Testis (tissue), 3 donors: ENCODE results near the gene MAN2A1. TPM values are rescaled to one million over a fixed set of nuclear protein-coding genes. Genes with fewer than 3 reads are reported as not detected.

Experiments
- DNase-seq: peaks from one replicate; pipeline ENCODE4 v3.0.0-alpha.2; 2019
- H3K27ac ChIP-seq, 2 donors: fragments of 200-600 bp; sonication (generic); one replicate each; pipeline ENCODE4 v1.5.1; 2019
- H3K27me3 ChIP-seq: fragments of 200-600 bp; sonication (generic); one replicate; pipeline ENCODE4 v1.5.1; 2019
- H3K36me3 ChIP-seq: fragments of 200-600 bp; sonication (generic); one replicate; pipeline ENCODE4 v1.5.1; 2017; ENCODE audit warnings: low read depth; ENCODE audit errors: missing control alignments
- H3K4me1 ChIP-seq: fragments of 200-600 bp; sonication (generic); one replicate; pipeline ENCODE4 v1.5.1; 2019
- H3K4me3 ChIP-seq, 2 donors: fragments of 200-600 bp; sonication (generic); one replicate each; pipeline ENCODE4 v1.5.1; 2017 to 2019
- H3K9me3 ChIP-seq: fragments of 200-600 bp; sonication (generic); one replicate; pipeline ENCODE4 v1.5.1; 2017
- POLR2A ChIP-seq: fragments of 450-650 bp; IDR thresholded peaks from one replicate; pipeline ENCODE4 v1.6.1; 2017; ENCODE audit warnings: antibody characterized with exemption, mild to moderate bottlenecking, moderate library complexity
- WGBS, 2 donors: methylation state at CpG; one replicate each; pipeline ENCODE4 v1.1.5; 2018; 5-methylcytosine and 5-hydroxymethylcytosine counted together
- intact Hi-C: fragments of 100-400 bp; cut with DNase I; formaldehyde crosslinking; loops from one replicate; pipeline ENCODE4 v1.15.1; 2023; ENCODE audit warnings: low total_unique reads
- polyA plus RNA-seq: library from polyadenylated mRNA; stranded (reverse); fragments of 350-450 nt; fragmentation: Illumina TruSeq; extraction: RNeasy Lipid Tissue Mini Kit (QIAGEN cat#74804); gene quantifications from one replicate; pipeline ENCODE4 v1.2.3, GENCODE V29; 2014; ENCODE audit warnings: low read depth, low replicate concordance; ENCODE audit not compliant: insufficient read depth
- total RNA-seq, 2 donors: library from RNA; depleted of rRNA; stranded (reverse); fragments of >200 nt; gene quantifications; one replicate each; pipeline ENCODE4 v1.2.3, GENCODE V29; 2016
- TF ChIP-seq, protein P1 (sequence below), 3 experiments: fragments of 450-650 bp in 2 of 3; fragments of 200-600 bp in 1 of 3; sonication (generic) in 1 of 3; IDR thresholded peaks; one replicate each; pipeline ENCODE4 v1.5.1; 2016 to 2019; ENCODE audit warnings: antibody characterized with exemption in 3 of 3, mild to moderate bottlenecking in 2 of 3, moderate library complexity in 1 of 3

Gene MAN2A1
- total and polyA plus RNA-seq, 3 donors from 2014 or later: 36.0 to 80.5 (median 55.6) TPM

GRCh38 chr5:109645707-109646192 lies 44.0 kb upstream of the MAN2A1 start:
- Histone ChIP-seq H3K27ac (peak overlapping the region in 1 of 2 donors; percentile 84), H3K27me3 (no peaks in the 10 kb centered on the region)
- TF ChIP-seq, protein P1, sequence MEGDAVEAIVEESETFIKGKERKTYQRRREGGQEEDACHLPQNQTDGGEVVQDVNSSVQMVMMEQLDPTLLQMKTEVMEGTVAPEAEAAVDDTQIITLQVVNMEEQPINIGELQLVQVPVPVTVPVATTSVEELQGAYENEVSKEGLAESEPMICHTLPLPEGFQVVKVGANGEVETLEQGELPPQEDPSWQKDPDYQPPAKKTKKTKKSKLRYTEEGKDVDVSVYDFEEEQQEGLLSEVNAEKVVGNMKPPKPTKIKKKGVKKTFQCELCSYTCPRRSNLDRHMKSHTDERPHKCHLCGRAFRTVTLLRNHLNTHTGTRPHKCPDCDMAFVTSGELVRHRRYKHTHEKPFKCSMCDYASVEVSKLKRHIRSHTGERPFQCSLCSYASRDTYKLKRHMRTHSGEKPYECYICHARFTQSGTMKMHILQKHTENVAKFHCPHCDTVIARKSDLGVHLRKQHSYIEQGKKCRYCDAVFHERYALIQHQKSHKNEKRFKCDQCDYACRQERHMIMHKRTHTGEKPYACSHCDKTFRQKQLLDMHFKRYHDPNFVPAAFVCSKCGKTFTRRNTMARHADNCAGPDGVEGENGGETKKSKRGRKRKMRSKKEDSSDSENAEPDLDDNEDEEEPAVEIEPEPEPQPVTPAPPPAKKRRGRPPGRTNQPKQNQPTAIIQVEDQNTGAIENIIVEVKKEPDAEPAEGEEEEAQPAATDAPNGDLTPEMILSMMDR (IDR thresholded peaks at IDR 0.05): no peak
- TF ChIP-seq POLR2A: no peak

GRCh38 chr5:109649318-109649717 lies 40.4 kb upstream of the MAN2A1 start:
- TF ChIP-seq POLR2A: no peak
- TF ChIP-seq, protein P1 (IDR thresholded peaks at IDR 0.05): no peak
- no peaks in the 10 kb centered on the region for H3K27me3 ChIP-seq
- H3K9me3 ChIP-seq: no peaks in the 10 kb centered on the region
- no peak overlapping the region for H3K4me3 ChIP-seq
- DNase-seq: no peak
- H3K4me1 ChIP-seq: peaks cover 6% of the 10 kb centered on the region
- intact Hi-C loops: no loop called here
- no peaks in the 10 kb centered on the region for H3K36me3 ChIP-seq
- WGBS, 2 donors: 62% methylated on average over 4 of the region's 4 CpGs
- no peak overlapping the region for H3K27ac ChIP-seq

More at GRCh38 chr5:109645707-109646192, 44.0 kb upstream of the MAN2A1 start:
- Histone ChIP-seq H3K9me3 (no peaks in the 10 kb centered on the region), H3K36me3 (no peaks in the 10 kb centered on the region), H3K4me1 (peaks cover 8% of the 10 kb centered on the region), H3K4me3 (no peak overlapping the region)
- DNase-seq: no peak
- WGBS, 2 donors: 63 to 71% methylated on average over 2 of the region's 2 CpGs
- intact Hi-C loops: no loop called here

- WGBS, 2 donors: 52 to 57% methylated on average over 4 of the region's 4 CpGs
- Histone ChIP-seq H3K36me3 (no peaks in the 10 kb centered on the region), H3K4me3 (no peak overlapping the region), H3K27me3 (no peaks in the 10 kb centered on the region), H3K9me3 (no peaks in the 10 kb centered on the region), H3K4me1 (no peaks in the 10 kb centered on the region), H3K27ac (peak overlapping the region in 1 of 2 donors; percentile 15)
- no peak for DNase-seq
- TF ChIP-seq, protein P1 (IDR thresholded peaks at IDR 0.05): no peak
- no peak for TF ChIP-seq POLR2A
- intact Hi-C loops: no loop called here
These were observed 39.2 kb upstream of the MAN2A1 start for GRCh38 chr5:109650493-109650892.

GRCh38 chr5:109652096-109652495 lies 37.6 kb upstream of the MAN2A1 start:
- H3K4me1 ChIP-seq: no peaks in the 10 kb centered on the region
- WGBS, 2 donors: 34 to 41% methylated on average over 1 of the region's 1 CpG
- no peaks in the 10 kb centered on the region for H3K9me3 ChIP-seq
- H3K36me3 ChIP-seq: no peaks in the 10 kb centered on the region
- intact Hi-C loops: no loop called here
- H3K27ac ChIP-seq: no peak overlapping the region
- no peak overlapping the region for H3K4me3 ChIP-seq
- no peak for DNase-seq
- TF ChIP-seq, protein P1 (IDR thresholded peaks at IDR 0.05): no peak
- TF ChIP-seq POLR2A: no peak
- no peaks in the 10 kb centered on the region for H3K27me3 ChIP-seq

DNA sequence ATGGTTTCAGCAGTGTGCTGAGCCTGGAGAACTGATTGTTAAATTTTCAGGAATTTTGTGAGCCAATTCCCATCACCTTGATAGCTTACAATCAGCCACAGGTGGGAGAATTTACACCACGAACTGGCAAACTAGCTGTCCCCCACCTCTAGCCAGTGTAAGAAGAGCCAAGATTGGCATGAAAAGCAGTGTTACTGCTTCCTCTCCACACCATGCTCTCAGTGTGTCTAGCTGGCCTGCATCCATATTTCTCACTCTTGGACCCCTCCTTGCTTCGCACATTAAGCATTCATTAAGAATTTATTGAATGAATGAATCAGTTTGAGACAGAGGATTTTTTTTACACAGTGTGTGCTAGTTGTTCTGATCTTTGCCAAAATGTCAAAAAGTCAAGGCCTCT lies 36.7 kb upstream of the MAN2A1 start:
- intact Hi-C loops: no loop called here
- TF ChIP-seq, protein P1 (IDR thresholded peaks at IDR 0.05): no peak
- TF ChIP-seq POLR2A: no peak
- WGBS, 2 donors: 24 to 66% methylated on average over 2 of the region's 2 CpGs

More for the DNA sequence above, 36.7 kb upstream of the MAN2A1 start:
- H3K36me3 ChIP-seq: no peaks in the 10 kb centered on the region
- H3K27me3 ChIP-seq: no peaks in the 10 kb centered on the region
- no peak overlapping the region for H3K4me3 ChIP-seq
- H3K4me1 ChIP-seq: peaks cover 7% of the 10 kb centered on the region
- no peak for DNase-seq
- H3K27ac ChIP-seq: peak overlapping the region in 1 of 2 donors; percentile 6
- no peaks in the 10 kb centered on the region for H3K9me3 ChIP-seq
